Measurements from ENCODE around the gene ACP6.

Gene ACP6

GRCh38 chr1:147636314-147636713 lies 34.0 kb downstream of the ACP6 start:
- H3K36me3 ChIP-seq (ENCODE audit: insufficient read depth, low read length) = no peaks in the 10 kb centered on the region
- TF ChIP-seq EZH2 (IDR thresholded peaks at IDR 0.05; ENCODE audit: borderline replicate concordance, low read length) (no peak), CTCF (IDR thresholded peaks at IDR 0.05; ENCODE audit: low read length) (no peak)
- no peak overlapping the region for H3K4me2 ChIP-seq (ENCODE audit: low read length)
- H3K4me3 ChIP-seq (ENCODE audit: low read depth, low read length, poor library complexity, severe bottlenecking) = no peak overlapping the region
- no peak overlapping the region for H3K27ac ChIP-seq (ENCODE audit: low read depth, low read length, poor library complexity, severe bottlenecking)
- no peaks in the 10 kb centered on the region for H3F3A ChIP-seq (ENCODE audit: insufficient read depth, low read length)
- no peaks in the 10 kb centered on the region for H3K4me1 ChIP-seq (ENCODE audit: insufficient read depth, low read length, severe bottlenecking)
- H3K9me3 ChIP-seq (ENCODE audit: low read length) = no peaks in the 10 kb centered on the region
- no peaks in the 10 kb centered on the region for H3K27me3 ChIP-seq (ENCODE audit: insufficient read depth, low read length)
- H3K9ac ChIP-seq (ENCODE audit: low read length) = no peak overlapping the region
- H3K79me2 ChIP-seq (ENCODE audit: insufficient read depth, low read length) = no peaks in the 10 kb centered on the region
- H3K9me2 ChIP-seq (ENCODE audit: low read depth, low read length) = no peaks in the 10 kb centered on the region
- H4K20me1 ChIP-seq (ENCODE audit: insufficient read depth, low read length) = no peaks in the 10 kb centered on the region
- no peak overlapping the region for H2AFZ ChIP-seq (ENCODE audit: low read length)

- H3K9me2 ChIP-seq (ENCODE audit: low read depth, low read length) = no peaks in the 10 kb centered on the region
- TF ChIP-seq EZH2 (IDR thresholded peaks at IDR 0.05; ENCODE audit: borderline replicate concordance, low read length) (no peak), CTCF (IDR thresholded peaks at IDR 0.05; ENCODE audit: low read length) (no peak)
- H3K79me2 ChIP-seq (ENCODE audit: insufficient read depth, low read length) = no peaks in the 10 kb centered on the region
Measured at GRCh38 chr1:147635342-147635741, 35.0 kb downstream of the ACP6 start.

GRCh38 chr1:147634645-147635044 lies 35.7 kb downstream of the ACP6 start:
- no peaks in the 10 kb centered on the region for H4K20me1 ChIP-seq (ENCODE audit: insufficient read depth, low read length)
- no peaks in the 10 kb centered on the region for H3F3A ChIP-seq (ENCODE audit: insufficient read depth, low read length)
- H3K36me3 ChIP-seq (ENCODE audit: insufficient read depth, low read length) = no peaks in the 10 kb centered on the region
- H3K4me3 ChIP-seq (ENCODE audit: low read depth, low read length, poor library complexity, severe bottlenecking) = no peak overlapping the region
- no peak overlapping the region for H3K9ac ChIP-seq (ENCODE audit: low read length)
- H3K79me2 ChIP-seq (ENCODE audit: insufficient read depth, low read length) = no peaks in the 10 kb centered on the region
- H3K4me1 ChIP-seq (ENCODE audit: insufficient read depth, low read length, severe bottlenecking) = no peaks in the 10 kb centered on the region
- TF ChIP-seq EZH2 (IDR thresholded peaks at IDR 0.05; ENCODE audit: borderline replicate concordance, low read length) (no peak), CTCF (IDR thresholded peaks at IDR 0.05; ENCODE audit: low read length) (no peak)
- H3K4me2 ChIP-seq (ENCODE audit: low read length) = no peak overlapping the region
- H2AFZ ChIP-seq (ENCODE audit: low read length) = no peak overlapping the region
- H3K27ac ChIP-seq (ENCODE audit: low read depth, low read length, poor library complexity, severe bottlenecking) = no peak overlapping the region
- H3K27me3 ChIP-seq (ENCODE audit: insufficient read depth, low read length) = no peaks in the 10 kb centered on the region
- H3K9me3 ChIP-seq (ENCODE audit: low read length) = no peaks in the 10 kb centered on the region
- no peaks in the 10 kb centered on the region for H3K9me2 ChIP-seq (ENCODE audit: low read depth, low read length)

More at GRCh38 chr1:147635342-147635741, 35.0 kb downstream of the ACP6 start:
- Histone ChIP-seq H2AFZ (ENCODE audit: low read length) (no peak overlapping the region), H4K20me1 (ENCODE audit: insufficient read depth, low read length) (no peaks in the 10 kb centered on the region), H3K27me3 (ENCODE audit: insufficient read depth, low read length) (no peaks in the 10 kb centered on the region), H3K9ac (ENCODE audit: low read length) (no peak overlapping the region), H3K36me3 (ENCODE audit: insufficient read depth, low read length) (no peaks in the 10 kb centered on the region), H3K9me3 (ENCODE audit: low read length) (no peaks in the 10 kb centered on the region), H3K4me2 (ENCODE audit: low read length) (no peak overlapping the region), H3F3A (ENCODE audit: insufficient read depth, low read length) (no peaks in the 10 kb centered on the region), H3K27ac (ENCODE audit: low read depth, low read length, poor library complexity, severe bottlenecking) (no peak overlapping the region), H3K4me1 (ENCODE audit: insufficient read depth, low read length, severe bottlenecking) (no peaks in the 10 kb centered on the region), H3K4me3 (ENCODE audit: low read depth, low read length, poor library complexity, severe bottlenecking) (no peak overlapping the region)

All from OCI-LY1 (cell line).